Stimulated activated CD8-positive, alpha-beta memory T cell treated with anti-CD3 and anti-CD28 coated beads, Interleukin-7, amount 100 ng/mL, for 1 hour (primary cell): ENCODE measurements around the gene SLCO3A1.
"Not testable (repeated sequence)": the region's sequence is repeated elsewhere in the genome, so short reads cannot be mapped to it uniquely, and the experiment has no call there.

Experiments used
- DNase-seq, 2 donors: peaks; one replicate each; pipeline ENCODE4 v3.0.0-alpha.2; 2020; ENCODE audit warnings: low read depth in 2 of 2

Gene SLCO3A1

GRCh38 chr15:92033723-92034122, 180.2 kb downstream of the SLCO3A1 start:
- no peak for DNase-seq

GRCh38 chr15:92034227-92034626, 180.7 kb downstream of the SLCO3A1 start:
- DNase-seq, result no peak

- DNase-seq, result no peak
These were observed 182.0 kb downstream of the SLCO3A1 start for GRCh38 chr15:92035551-92035950.

- no peak for DNase-seq
These were observed 182.5 kb downstream of the SLCO3A1 start for GRCh38 chr15:92035961-92036360.

- DNase-seq, result no peak
These were observed 184.0 kb downstream of the SLCO3A1 start for GRCh38 chr15:92037491-92037890.

- no peak for DNase-seq
These were observed 186.8 kb downstream of the SLCO3A1 start for GRCh38 chr15:92040350-92040749.

- no peak for DNase-seq
These were observed 187.9 kb downstream of the SLCO3A1 start for GRCh38 chr15:92041371-92041770.

GRCh38 chr15:92043283-92043682, 189.8 kb downstream of the SLCO3A1 start:
- no peak for DNase-seq

- DNase-seq, result no peak
These were observed 190.8 kb downstream of the SLCO3A1 start for GRCh38 chr15:92044203-92044909.

GRCh38 chr15:92047900-92048299, 194.4 kb downstream of the SLCO3A1 start:
- no peak for DNase-seq

GRCh38 chr15:92048739-92049138, 195.2 kb downstream of the SLCO3A1 start:
- no peak for DNase-seq

- DNase-seq, result no peak
These were observed 195.9 kb downstream of the SLCO3A1 start for GRCh38 chr15:92049290-92049989.

- DNase-seq, result no peak
These were observed 196.9 kb downstream of the SLCO3A1 start for GRCh38 chr15:92050220-92050898.

GRCh38 chr15:92051716-92052115, 198.2 kb downstream of the SLCO3A1 start:
- DNase-seq, result no peak

GRCh38 chr15:92053753-92054316, 200.3 kb downstream of the SLCO3A1 start:
- no peak for DNase-seq

- DNase-seq, result no peak
These were observed 203.4 kb downstream of the SLCO3A1 start for GRCh38 chr15:92056875-92057274.

GRCh38 chr15:92059036-92059970, 205.8 kb downstream of the SLCO3A1 start:
- DNase-seq, result no peak

- not testable (repeated sequence) for DNase-seq
These were observed 206.4 kb downstream of the SLCO3A1 start for GRCh38 chr15:92059971-92060311.

- DNase-seq, result no peak
These were observed 208.1 kb downstream of the SLCO3A1 start for GRCh38 chr15:92061511-92062195.

GRCh38 chr15:92062505-92062904, 209.0 kb downstream of the SLCO3A1 start:
- DNase-seq, result no peak

- no peak for DNase-seq
These were observed 214.6 kb downstream of the SLCO3A1 start for GRCh38 chr15:92068121-92068520.
